Mesodermal cell (in vitro differentiated cells): ENCODE measurements around the gene PARP15.

ENCODE experiments used
- H3K27ac ChIP-seq: 2 replicates; pipeline ENCODE4 v1.7.0; 2013; ENCODE audit warnings: mild to moderate bottlenecking, low read depth, low read length, moderate library complexity; ENCODE audit not compliant: severe bottlenecking
- H3K36me3 ChIP-seq: 2 replicates; pipeline ENCODE4 v1.7.1; 2013; ENCODE audit warnings: mild to moderate bottlenecking, low read length, moderate library complexity; ENCODE audit not compliant: control insufficient read depth, insufficient read depth
- H3K4me1 ChIP-seq: one replicate; pipeline ENCODE4 v1.7.1; 2013; ENCODE audit warnings: mild to moderate bottlenecking, low read length; ENCODE audit not compliant: insufficient read depth, control insufficient read depth, poor library complexity, severe bottlenecking
- H3K4me3 ChIP-seq: 2 replicates; pipeline ENCODE4 v1.7.0; 2013; ENCODE audit warnings: low read length, control low read depth, mild to moderate bottlenecking; ENCODE audit not compliant: insufficient read depth, poor library complexity, severe bottlenecking; ENCODE audit errors: extremely low read depth
- H3K9me3 ChIP-seq: 2 replicates; pipeline ENCODE4 v1.7.1; 2013; ENCODE audit warnings: mild to moderate bottlenecking, low read length, moderate library complexity; ENCODE audit not compliant: control insufficient read depth
- WGBS, 2 experiments: methylation state at CpG; one replicate each; pipeline ENCODE4 v1.1.5; 2013; ENCODE audit warnings: missing lambda C conversion rate in 2 of 2; ENCODE audit not compliant: insufficient coverage in 2 of 2; 5-methylcytosine and 5-hydroxymethylcytosine counted together

Gene PARP15

DNA sequence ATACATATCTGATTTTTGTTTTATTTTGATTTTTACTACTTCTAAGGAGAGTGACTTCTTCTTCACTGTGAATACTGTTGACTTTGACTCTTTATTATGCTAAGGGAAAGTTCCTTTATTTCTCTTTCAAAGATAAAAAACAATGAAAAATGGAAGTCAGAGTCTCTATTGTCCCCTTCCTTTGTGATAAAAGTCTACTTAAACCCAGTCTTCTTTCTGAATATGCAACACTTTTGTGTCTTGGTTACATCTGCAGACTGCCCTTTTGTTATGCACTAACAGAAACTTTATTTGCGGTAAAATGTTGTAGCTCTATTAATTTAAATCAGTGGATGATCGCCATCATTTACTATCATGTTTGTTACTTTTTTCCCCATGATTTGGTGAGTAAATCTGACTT is 13.2 kb downstream of the PARP15 start:
- H3K4me3 ChIP-seq: no peak overlapping the region
- H3K27ac ChIP-seq: no peak overlapping the region
- H3K9me3 ChIP-seq: no peaks in the 10 kb centered on the region
- no CpG with 5 or more reads among the region's 2 CpGs for WGBS, 2 experiments
- no peaks in the 10 kb centered on the region for H3K36me3 ChIP-seq
- H3K4me1 ChIP-seq: no peaks in the 10 kb centered on the region

DNA sequence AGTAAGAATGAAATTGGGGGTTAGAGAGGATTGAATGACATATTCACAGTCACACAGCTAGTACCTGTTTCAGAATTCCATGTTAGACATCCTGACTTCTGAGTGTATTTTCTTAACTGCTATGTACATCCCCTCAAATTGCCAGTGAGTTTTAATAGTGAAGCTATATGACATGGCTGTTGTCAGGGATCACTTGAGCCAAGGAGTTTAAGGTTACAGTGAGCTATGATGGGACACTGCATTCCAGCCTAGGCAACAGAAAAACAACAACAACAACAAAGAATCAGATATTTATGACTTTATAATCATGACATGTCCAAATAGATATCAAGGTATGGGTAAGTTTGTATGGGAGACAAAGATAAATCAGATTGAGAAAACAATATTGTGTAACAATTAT is 16.6 kb downstream of the PARP15 start:
- H3K36me3 ChIP-seq: no peaks in the 10 kb centered on the region
- no peaks in the 10 kb centered on the region for H3K9me3 ChIP-seq
- no peak overlapping the region for H3K27ac ChIP-seq
- H3K4me3 ChIP-seq: no peak overlapping the region
- no peaks in the 10 kb centered on the region for H3K4me1 ChIP-seq

DNA sequence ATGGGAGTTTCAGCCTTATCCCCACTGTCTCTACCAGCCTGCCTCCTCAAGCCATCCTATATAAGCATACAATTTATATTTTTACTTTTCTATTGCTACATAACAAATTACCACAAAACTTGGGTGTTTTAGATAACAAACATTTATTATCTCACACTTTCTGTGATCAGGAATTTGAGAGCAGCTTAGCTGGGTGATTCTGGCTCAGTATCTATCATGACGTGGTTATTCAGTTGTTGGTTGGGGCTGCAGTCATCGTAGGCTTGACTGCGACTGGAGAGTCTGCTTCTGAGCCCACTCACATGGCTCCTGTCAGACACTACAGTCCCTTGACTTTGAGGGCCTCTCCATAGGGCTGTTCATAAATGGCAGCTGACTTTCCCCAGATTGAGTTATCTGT is 20.7 kb downstream of the PARP15 start:
- no peak overlapping the region for H3K27ac ChIP-seq
- no peaks in the 10 kb centered on the region for H3K4me1 ChIP-seq
- H3K9me3 ChIP-seq: no peaks in the 10 kb centered on the region
- no peaks in the 10 kb centered on the region for H3K36me3 ChIP-seq
- no peak overlapping the region for H3K4me3 ChIP-seq
- whole genome bisulfite sequencing, 2 experiments: 94 to 100% methylated on average over 2 of the region's 3 CpGs

DNA sequence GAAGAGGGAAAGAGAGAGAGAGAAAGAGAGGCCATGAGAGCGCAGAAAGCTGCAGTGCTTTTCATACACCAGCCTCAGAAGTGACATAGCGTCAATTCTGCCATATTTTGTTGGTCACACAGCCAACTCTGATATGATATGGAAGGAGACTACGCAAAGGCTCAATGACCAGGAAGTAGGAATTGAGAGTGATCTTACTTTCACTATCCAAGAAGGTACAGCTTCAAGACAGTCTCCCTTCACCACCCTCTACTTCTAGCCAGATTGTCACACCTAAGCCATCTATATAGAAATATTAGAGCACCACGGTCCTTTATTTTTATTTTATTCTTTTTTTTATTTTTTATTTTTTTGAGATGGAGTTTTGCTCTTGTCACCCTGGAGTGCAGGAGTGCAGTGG is 21.1 kb downstream of the PARP15 start:
- H3K4me3 ChIP-seq: no peak overlapping the region
- no peak overlapping the region for H3K27ac ChIP-seq
- WGBS, 2 experiments: 95 to 100% methylated on average over 1 to 3 of the region's 4 CpGs
- H3K4me1 ChIP-seq: no peaks in the 10 kb centered on the region
- no peaks in the 10 kb centered on the region for H3K36me3 ChIP-seq
- no peaks in the 10 kb centered on the region for H3K9me3 ChIP-seq

DNA sequence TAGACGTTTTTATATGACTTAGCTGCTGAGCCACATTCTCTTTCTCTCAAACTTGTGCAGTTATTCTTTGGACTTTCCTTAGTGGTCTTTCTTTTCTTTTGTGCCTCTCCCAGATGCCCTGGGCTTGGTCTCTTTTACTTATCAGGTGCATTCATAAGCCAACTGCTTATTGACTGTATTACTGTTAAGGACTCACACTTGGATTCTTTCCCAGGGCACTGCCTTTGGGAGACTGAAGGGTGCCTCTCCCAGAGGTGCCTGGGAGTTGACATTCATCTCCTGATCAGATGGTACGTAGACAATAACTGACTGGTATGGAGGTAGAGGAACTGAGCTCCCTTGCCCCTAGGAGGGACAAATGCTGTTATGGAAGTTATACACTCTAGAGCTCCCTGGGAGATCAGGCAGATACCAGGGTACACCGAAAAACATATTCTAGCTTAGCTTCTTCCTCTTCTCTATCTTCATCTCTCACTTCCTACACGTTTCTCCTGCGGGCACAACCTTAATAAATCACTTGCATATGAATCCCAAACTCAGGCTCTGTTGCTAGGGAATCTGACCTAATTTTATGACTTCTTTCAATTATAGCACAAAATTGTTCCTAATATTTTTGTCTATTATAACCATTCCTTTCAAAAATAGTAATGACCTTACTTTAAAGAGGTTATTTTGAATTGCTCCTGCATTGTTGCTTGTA is 24.7 kb downstream of the PARP15 start:
- no peaks in the 10 kb centered on the region for H3K4me1 ChIP-seq
- H3K9me3 ChIP-seq: no peaks in the 10 kb centered on the region
- 100% methylated on average over 3 to 4 of the region's 5 CpGs for WGBS, 2 experiments
- H3K27ac ChIP-seq: no peak overlapping the region
- H3K36me3 ChIP-seq: no peaks in the 10 kb centered on the region
- no peak overlapping the region for H3K4me3 ChIP-seq

DNA sequence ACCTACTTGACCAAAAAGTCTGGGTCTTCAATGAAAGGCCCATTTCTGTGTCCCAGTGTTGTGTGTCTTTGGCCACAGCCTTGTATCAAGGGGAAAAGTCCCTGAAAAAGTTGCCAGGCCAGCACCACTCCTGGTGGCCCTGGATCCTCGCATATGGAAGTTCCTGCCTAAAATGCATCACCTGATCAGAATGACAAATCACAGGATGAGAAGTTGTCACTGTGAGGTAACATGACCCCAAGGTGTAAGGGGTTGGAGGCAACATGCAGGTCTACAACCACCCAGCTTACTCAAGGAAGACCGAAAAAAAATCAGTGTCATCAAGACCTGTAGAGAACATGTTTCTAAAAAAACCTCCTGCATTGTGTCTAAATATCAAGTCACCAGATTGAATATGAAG is 25.6 kb downstream of the PARP15 start:
- no peaks in the 10 kb centered on the region for H3K36me3 ChIP-seq
- H3K9me3 ChIP-seq: no peaks in the 10 kb centered on the region
- H3K4me1 ChIP-seq: no peaks in the 10 kb centered on the region
- 50 to 89% methylated on average over 1 of the region's 2 CpGs for WGBS, 2 experiments
- no peak overlapping the region for H3K27ac ChIP-seq
- H3K4me3 ChIP-seq: no peak overlapping the region

DNA sequence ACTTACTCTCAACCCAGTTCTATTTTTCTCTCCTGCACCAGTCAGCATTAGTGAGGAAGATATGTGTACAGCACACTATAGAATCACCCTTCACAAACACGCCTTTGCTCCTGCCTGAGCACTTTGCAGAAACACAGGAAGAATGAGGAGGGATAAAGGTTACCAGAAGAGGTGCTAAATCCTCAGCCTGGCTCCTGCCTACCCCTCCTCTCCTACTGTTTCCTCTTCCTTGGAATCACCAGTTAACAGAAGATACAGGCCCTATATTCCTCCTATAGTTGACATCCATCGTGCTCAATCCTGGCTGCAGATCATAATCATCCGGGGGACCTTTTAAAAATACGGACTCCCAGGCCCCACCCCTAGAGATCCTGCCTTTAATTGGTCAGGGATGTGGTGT is 28.9 kb downstream of the PARP15 start:
- Histone ChIP-seq H3K36me3 (no peaks in the 10 kb centered on the region), H3K4me3 (no peak overlapping the region), H3K4me1 (peaks cover 5% of the 10 kb centered on the region), H3K27ac (no peak overlapping the region), H3K9me3 (no peaks in the 10 kb centered on the region)
- 100% methylated on average over 1 of the region's 4 CpGs; no CpG with 5 or more reads in 1 of the 2 experiments for WGBS, 2 experiments

DNA sequence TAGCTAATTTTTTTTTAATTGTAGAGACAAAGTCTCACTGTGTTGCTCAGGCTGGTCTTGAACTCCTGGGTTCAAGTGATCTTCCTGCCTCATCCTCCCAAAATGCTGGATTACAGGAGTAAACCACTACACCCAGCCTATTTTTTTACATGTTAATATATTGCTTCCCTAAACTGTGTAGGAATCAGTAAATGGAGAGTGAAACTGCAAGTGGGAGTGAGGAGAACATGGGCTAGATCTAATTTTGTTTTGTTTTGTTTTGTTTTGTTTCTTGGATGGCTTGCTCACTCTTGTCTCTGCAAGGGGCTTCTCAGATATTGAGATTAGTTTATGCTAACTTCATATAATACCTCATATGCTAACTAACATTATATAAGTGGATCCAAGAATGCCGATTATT is 31.5 kb downstream of the PARP15 start:
- H3K9me3 ChIP-seq: no peaks in the 10 kb centered on the region
- H3K36me3 ChIP-seq: no peaks in the 10 kb centered on the region
- H3K4me3 ChIP-seq: no peak overlapping the region
- WGBS, 2 experiments: no CpG with 5 or more reads among the region's 1 CpG
- H3K4me1 ChIP-seq: peaks cover 5% of the 10 kb centered on the region
- H3K27ac ChIP-seq: no peak overlapping the region

DNA sequence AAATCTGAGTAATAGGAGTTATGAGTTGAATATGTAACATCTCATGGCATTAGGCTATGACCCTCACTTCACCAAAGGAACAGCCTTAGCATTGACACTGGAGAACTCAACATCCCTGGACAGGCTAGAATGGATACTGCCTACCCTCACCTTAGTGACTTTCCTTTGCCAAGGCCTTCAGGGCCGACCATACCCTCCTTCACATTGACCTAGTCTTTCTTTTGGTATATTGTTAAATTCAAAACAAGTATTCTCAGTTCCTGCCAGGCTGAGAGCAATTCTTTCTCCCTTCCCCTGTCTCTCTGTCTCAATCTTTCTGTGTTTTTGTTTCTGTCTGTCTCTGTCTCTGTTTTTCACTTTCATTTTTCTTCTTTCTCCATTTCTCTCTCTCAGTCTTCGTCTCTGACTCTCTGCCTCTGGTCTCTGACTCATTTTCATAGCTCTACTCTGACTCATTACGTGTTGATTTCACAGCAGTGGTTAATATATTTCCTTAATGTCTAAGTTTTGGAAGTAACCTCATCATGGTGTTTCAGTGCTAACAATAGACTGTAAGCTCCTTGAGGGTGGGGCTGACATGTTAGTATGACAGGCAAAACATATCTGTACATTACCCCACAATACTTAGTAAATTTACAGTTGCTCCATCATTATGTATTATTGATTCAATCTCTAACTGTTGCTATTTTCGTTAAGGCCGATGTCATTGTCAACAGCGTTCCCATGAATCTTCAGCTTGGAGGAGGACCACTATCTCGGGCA is 32.5 kb downstream of the PARP15 start:
- Histone ChIP-seq H3K4me1 (peaks cover 5% of the 10 kb centered on the region), H3K4me3 (no peak overlapping the region), H3K27ac (no peak overlapping the region), H3K36me3 (no peaks in the 10 kb centered on the region), H3K9me3 (no peaks in the 10 kb centered on the region)
- 92 to 98% methylated on average over 5 of the region's 7 CpGs for WGBS, 2 experiments

DNA sequence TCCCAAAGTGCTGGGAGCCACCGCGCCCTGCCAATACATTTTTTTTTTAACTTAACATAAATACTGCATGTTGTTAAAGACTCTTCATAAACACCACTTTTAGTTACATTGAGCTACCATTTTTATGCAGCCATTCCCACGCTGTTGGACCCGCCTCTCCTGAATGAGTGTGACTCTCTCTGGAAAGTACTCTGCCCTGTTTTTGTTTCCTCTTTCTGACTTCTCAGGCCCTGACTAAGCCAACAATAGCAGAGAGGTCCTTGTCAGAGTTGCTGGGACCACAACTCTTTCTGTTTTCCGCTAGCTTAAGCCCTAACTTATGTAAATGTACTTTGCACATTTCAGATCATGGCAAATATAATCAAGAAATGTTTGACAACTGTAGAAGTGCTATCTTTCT is 35.2 kb downstream of the PARP15 start:
- no peaks in the 10 kb centered on the region for H3K9me3 ChIP-seq
- H3K36me3 ChIP-seq: no peaks in the 10 kb centered on the region
- peaks cover 5% of the 10 kb centered on the region for H3K4me1 ChIP-seq
- H3K4me3 ChIP-seq: no peak overlapping the region
- 95 to 100% methylated on average over 4 of the region's 5 CpGs for WGBS, 2 experiments
- peak overlapping the region; percentile 13 for H3K27ac ChIP-seq

DNA sequence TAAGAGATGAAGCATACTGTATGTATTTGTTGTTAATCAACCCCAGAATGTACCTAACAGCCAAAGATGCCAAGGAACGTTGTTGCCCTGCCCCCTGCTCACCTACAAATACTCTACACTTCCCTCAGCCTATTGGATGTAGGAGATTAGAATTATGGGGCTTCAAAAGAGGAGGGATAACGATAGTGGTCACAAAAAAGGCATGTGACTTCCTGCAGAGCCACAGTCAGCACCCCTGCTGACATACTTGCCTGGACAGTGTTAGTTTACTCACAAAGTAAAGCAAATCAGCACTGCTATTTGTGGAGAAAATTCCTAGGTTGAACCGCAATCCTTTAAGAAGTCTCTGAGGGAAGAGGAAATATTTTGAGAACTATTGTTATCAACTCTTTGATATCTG is 37.9 kb downstream of the PARP15 start:
- WGBS, 2 experiments: 17% methylated on average over 1 of the region's 3 CpGs; no CpG with 5 or more reads in 1 of the 2 experiments
- Histone ChIP-seq H3K4me1 (no peaks in the 10 kb centered on the region), H3K4me3 (no peak overlapping the region), H3K36me3 (no peaks in the 10 kb centered on the region), H3K27ac (no peak overlapping the region), H3K9me3 (no peaks in the 10 kb centered on the region)
